Lower leg skin (tissue), 3 donors: ENCODE data around the gene MIER2.

Experiments used
- POLR2A ChIP-seq, 2 donors: fragments of 450-650 bp; IDR thresholded peaks; one replicate each; pipeline ENCODE4 v1.6.1; 2016 to 2017; ENCODE audit warnings: antibody characterized with exemption in 2 of 2, mild to moderate bottlenecking in 1 of 2, moderate library complexity in 1 of 2
- TF ChIP-seq, protein P1 (sequence below), 3 donors: fragments of 450-650 bp; IDR thresholded peaks; one replicate each; pipeline ENCODE4 v1.5.1; 2016; ENCODE audit warnings: antibody characterized with exemption in 3 of 3, mild to moderate bottlenecking in 3 of 3, moderate library complexity in 2 of 3

DNA sequence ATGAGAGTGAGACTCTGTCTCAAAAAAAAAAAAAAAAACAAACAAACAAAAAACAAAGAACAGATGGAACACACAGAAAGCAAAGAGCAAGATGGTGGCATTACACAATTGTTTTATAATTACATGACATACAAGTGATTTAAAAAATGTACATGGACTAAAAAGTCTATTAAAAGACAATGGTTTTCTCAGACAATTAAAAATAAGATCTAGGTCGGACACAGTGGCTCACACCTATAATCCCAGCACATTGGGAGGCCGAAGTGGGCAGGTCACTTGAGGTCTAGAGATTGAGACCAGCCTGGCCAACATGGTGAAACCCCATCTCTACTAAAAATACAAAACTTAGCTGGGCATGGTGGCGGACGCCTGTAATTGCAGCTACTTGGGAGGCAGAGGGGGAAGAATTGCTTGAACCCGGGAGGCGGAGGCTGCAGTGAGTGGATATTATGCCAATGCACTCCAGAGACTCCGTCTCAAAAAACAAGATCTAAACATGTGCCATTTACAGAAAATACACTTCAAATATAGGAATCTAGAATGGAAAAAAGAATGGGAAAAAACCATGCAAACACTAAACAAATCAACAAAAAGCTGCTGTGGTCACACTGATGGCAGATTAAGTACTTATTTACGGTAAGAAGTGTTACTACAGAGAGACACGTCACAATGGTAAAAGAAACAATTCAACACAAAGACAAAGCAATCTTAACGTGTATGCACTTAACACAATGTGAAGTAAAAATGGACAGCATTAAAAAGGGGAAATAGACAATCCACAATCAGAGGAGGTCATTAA is 26.7 kb downstream of the MIER2 start:
- TF ChIP-seq POLR2A (IDR thresholded peaks at IDR 0.05) = no peak
- TF ChIP-seq, protein P1, sequence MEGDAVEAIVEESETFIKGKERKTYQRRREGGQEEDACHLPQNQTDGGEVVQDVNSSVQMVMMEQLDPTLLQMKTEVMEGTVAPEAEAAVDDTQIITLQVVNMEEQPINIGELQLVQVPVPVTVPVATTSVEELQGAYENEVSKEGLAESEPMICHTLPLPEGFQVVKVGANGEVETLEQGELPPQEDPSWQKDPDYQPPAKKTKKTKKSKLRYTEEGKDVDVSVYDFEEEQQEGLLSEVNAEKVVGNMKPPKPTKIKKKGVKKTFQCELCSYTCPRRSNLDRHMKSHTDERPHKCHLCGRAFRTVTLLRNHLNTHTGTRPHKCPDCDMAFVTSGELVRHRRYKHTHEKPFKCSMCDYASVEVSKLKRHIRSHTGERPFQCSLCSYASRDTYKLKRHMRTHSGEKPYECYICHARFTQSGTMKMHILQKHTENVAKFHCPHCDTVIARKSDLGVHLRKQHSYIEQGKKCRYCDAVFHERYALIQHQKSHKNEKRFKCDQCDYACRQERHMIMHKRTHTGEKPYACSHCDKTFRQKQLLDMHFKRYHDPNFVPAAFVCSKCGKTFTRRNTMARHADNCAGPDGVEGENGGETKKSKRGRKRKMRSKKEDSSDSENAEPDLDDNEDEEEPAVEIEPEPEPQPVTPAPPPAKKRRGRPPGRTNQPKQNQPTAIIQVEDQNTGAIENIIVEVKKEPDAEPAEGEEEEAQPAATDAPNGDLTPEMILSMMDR (IDR thresholded peaks at IDR 0.05) = no peak
